HEK293 (cell line): ENCODE results near the gene ZFC3H1.

Experiments
- CTCF ChIA-PET: fragments of 350-600 bp; formaldehyde crosslinking; extraction: SDS; loops from one replicate; lab custom pipeline; 2021; ENCODE audit warnings: antibody characterized with exemption; lab: Yijun Ruan, JAX
- POLR2A ChIA-PET: fragments of 300-600 bp; formaldehyde crosslinking; extraction: SDS; loops from one replicate; lab custom pipeline; 2020; ENCODE audit warnings: antibody characterized with exemption, inconsistent platforms; lab: Yijun Ruan, JAX
- H3K27ac ChIP-seq: fragments of 200-500 bp; sonication (Bioruptor generic); 2 replicates; pipeline ENCODE4 v1.5.1; 2014; ENCODE audit warnings: low read depth, low read length, control low read depth, inconsistent platforms; ENCODE audit errors: extremely low read depth
- H3K36me3 ChIP-seq, 2 experiments: fragments of 200-500 bp in 1 of 2; sonication (Bioruptor generic) in 1 of 2; 1 replicate in 1 of 2; 2 replicates in 1 of 2; pipeline ENCODE4 v1.5.1; 2014 to 2017; ENCODE audit warnings: inconsistent platforms in 2 of 2, low read length in 2 of 2; ENCODE audit not compliant: control insufficient read depth in 2 of 2, insufficient read depth in 1 of 2
- H3K4me1 ChIP-seq: fragments of 200-500 bp; sonication (Bioruptor generic); 2 replicates; pipeline ENCODE4 v1.5.1; 2014; ENCODE audit warnings: mild to moderate bottlenecking, low read length, inconsistent platforms; ENCODE audit not compliant: control insufficient read depth, insufficient read depth
- H3K4me3 ChIP-seq: 2 replicates; pipeline ENCODE4 v1.5.1; 2011; ENCODE audit warnings: low read depth, mild to moderate bottlenecking, control low read depth, low read length, moderate library complexity
- H3K9me3 ChIP-seq: fragments of 200-500 bp; sonication (Bioruptor generic); 2 replicates; pipeline ENCODE4 v1.5.1; 2014; ENCODE audit warnings: low read depth, low read length, inconsistent platforms; ENCODE audit not compliant: control insufficient read depth, insufficient read depth
- GLI4 ChIP-seq: fragments of 450-650 bp; formaldehyde crosslinking; IDR thresholded peaks from 2 replicates; pipeline ENCODE4 v1.5.1; 2016; ENCODE audit warnings: missing biosample characterization, missing genetic modification characterization
- HOXD13 ChIP-seq: sonication (generic); formaldehyde crosslinking; IDR thresholded peaks from 2 replicates; pipeline ENCODE4 v1.8.0; 2022; ENCODE audit warnings: missing genetic modification reagents, borderline replicate concordance
- MZF1 ChIP-seq: fragments of 450-650 bp; formaldehyde crosslinking; IDR thresholded peaks from 2 replicates; pipeline ENCODE4 v1.5.1; 2017; ENCODE audit warnings: missing biosample characterization, missing genetic modification characterization, borderline replicate concordance
- PRDM1 ChIP-seq: fragments of 450-650 bp; formaldehyde crosslinking; IDR thresholded peaks from 2 replicates; pipeline ENCODE4; 2016; ENCODE audit warnings: missing biosample characterization, missing genetic modification characterization
- TRIM28 ChIP-seq: IDR thresholded peaks from 2 replicates; pipeline ENCODE4 v1.6.1; 2011; ENCODE audit warnings: low read length, control low read depth, borderline replicate concordance
- YY1 ChIP-seq: fragments of 450-650 bp; formaldehyde crosslinking; IDR thresholded peaks from 2 replicates; pipeline ENCODE4 v1.5.1; 2018; ENCODE audit warnings: missing biosample characterization, missing genetic modification characterization
- ZBTB17 ChIP-seq: fragments of 450-650 bp; formaldehyde crosslinking; IDR thresholded peaks from 2 replicates; pipeline ENCODE4 v1.5.1; 2016; ENCODE audit warnings: missing biosample characterization, missing genetic modification characterization
- ZBTB20 ChIP-seq: fragments of 450-650 bp; formaldehyde crosslinking; IDR thresholded peaks from 2 replicates; pipeline ENCODE4 v1.5.1; 2016; ENCODE audit warnings: missing biosample characterization, missing genetic modification characterization
- ZFP41 ChIP-seq: fragments of 450-650 bp; formaldehyde crosslinking; IDR thresholded peaks from 2 replicates; pipeline ENCODE4 v1.5.1; 2016; ENCODE audit warnings: missing biosample characterization, missing genetic modification characterization, borderline replicate concordance
- ZNF155 ChIP-seq: fragments of 450-650 bp; formaldehyde crosslinking; IDR thresholded peaks from 2 replicates; pipeline ENCODE4 v1.5.1; 2016; ENCODE audit warnings: missing biosample characterization, missing genetic modification characterization
- ZNF16 ChIP-seq: fragments of 450-650 bp; formaldehyde crosslinking; IDR thresholded peaks from 2 replicates; pipeline ENCODE4 v1.5.1; 2016; ENCODE audit warnings: low read depth, missing biosample characterization, missing genetic modification characterization
- ZNF24 ChIP-seq: fragments of 450-650 bp; formaldehyde crosslinking; IDR thresholded peaks from 2 replicates; pipeline ENCODE4 v1.5.1; 2016; ENCODE audit warnings: missing biosample characterization, missing genetic modification characterization
- ZNF544 ChIP-seq: fragments of 450-650 bp; formaldehyde crosslinking; IDR thresholded peaks from 2 replicates; pipeline ENCODE4 v1.5.0; 2017; ENCODE audit warnings: missing biosample characterization, missing genetic modification characterization
- ZNF596 ChIP-seq: fragments of 450-650 bp; IDR thresholded peaks from 2 replicates; pipeline ENCODE4 v1.5.0; 2018; ENCODE audit warnings: missing biosample characterization, mild to moderate bottlenecking, missing genetic modification characterization, moderate library complexity
- ZNF664 ChIP-seq: fragments of 450-650 bp; formaldehyde crosslinking; IDR thresholded peaks from 2 replicates; pipeline ENCODE4 v1.5.1; 2016; ENCODE audit warnings: missing biosample characterization, missing genetic modification characterization
- ZXDB ChIP-seq: fragments of 450-650 bp; formaldehyde crosslinking; IDR thresholded peaks from 2 replicates; pipeline ENCODE4 v1.5.1; 2016; ENCODE audit warnings: missing biosample characterization, missing genetic modification characterization
- TF ChIP-seq, protein P1 (sequence below): fragments of 450-650 bp; formaldehyde crosslinking; IDR thresholded peaks from 2 replicates; pipeline ENCODE4 v1.5.1; 2016; ENCODE audit warnings: missing biosample characterization, missing genetic modification characterization, borderline replicate concordance
- TF ChIP-seq, protein P2 (sequence below): fragments of 450-650 bp; formaldehyde crosslinking; IDR thresholded peaks from 2 replicates; pipeline ENCODE4 v1.5.1; 2016; ENCODE audit warnings: missing biosample characterization, missing genetic modification characterization, borderline replicate concordance
- TF ChIP-seq, protein P3 (sequence below): fragments of 450-650 bp; formaldehyde crosslinking; IDR thresholded peaks from 2 replicates; pipeline ENCODE4 v1.5.1; 2016; ENCODE audit warnings: missing biosample characterization, missing genetic modification characterization
- TF ChIP-seq, protein P4 (sequence below): fragments of 450-650 bp; formaldehyde crosslinking; IDR thresholded peaks from 2 replicates; pipeline ENCODE4 v1.5.1; 2017; ENCODE audit warnings: missing biosample characterization, missing genetic modification characterization
- TF ChIP-seq, protein P5 (sequence below): fragments of 450-650 bp; formaldehyde crosslinking; IDR thresholded peaks from 2 replicates; pipeline ENCODE4 v1.5.1; 2016; ENCODE audit warnings: missing biosample characterization, missing genetic modification characterization
- TF ChIP-seq, protein P6 (sequence below): fragments of 450-650 bp; formaldehyde crosslinking; IDR thresholded peaks from 2 replicates; pipeline ENCODE4 v1.5.1; 2016; ENCODE audit warnings: missing biosample characterization, missing genetic modification characterization

The ZFC3H1 gene

GRCh38 chr12:71645268-71645667 is 18.4 kb downstream of the ZFC3H1 start (continued):
- TF ChIP-seq, protein P1, sequence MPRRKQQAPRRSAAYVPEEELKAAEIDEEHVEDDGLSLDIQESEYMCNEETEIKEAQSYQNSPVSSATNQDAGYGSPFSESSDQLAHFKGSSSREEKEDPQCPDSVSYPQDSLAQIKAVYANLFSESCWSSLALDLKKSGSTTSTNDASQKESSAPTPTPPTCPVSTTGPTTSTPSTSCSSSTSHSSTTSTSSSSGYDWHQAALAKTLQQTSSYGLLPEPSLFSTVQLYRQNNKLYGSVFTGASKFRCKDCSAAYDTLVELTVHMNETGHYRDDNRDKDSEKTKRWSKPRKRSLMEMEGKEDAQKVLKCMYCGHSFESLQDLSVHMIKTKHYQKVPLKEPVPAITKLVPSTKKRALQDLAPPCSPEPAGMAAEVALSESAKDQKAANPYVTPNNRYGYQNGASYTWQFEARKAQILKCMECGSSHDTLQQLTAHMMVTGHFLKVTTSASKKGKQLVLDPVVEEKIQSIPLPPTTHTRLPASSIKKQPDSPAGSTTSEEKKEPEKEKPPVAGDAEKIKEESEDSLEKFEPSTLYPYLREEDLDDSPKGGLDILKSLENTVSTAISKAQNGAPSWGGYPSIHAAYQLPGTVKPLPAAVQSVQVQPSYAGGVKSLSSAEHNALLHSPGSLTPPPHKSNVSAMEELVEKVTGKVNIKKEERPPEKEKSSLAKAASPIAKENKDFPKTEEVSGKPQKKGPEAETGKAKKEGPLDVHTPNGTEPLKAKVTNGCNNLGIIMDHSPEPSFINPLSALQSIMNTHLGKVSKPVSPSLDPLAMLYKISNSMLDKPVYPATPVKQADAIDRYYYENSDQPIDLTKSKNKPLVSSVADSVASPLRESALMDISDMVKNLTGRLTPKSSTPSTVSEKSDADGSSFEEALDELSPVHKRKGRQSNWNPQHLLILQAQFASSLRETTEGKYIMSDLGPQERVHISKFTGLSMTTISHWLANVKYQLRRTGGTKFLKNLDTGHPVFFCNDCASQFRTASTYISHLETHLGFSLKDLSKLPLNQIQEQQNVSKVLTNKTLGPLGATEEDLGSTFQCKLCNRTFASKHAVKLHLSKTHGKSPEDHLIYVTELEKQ (tag by site-specific recombination): no peak
- TF ChIP-seq MZF1 (tag by site-specific recombination) (no peak), ZXDB (tag by site-specific recombination) (no peak), ZNF16 (no peak), HOXD13 (CRISPR knock-in tag) (no peak)
- TF ChIP-seq, all 188 proteins: peak for 0

DNA sequence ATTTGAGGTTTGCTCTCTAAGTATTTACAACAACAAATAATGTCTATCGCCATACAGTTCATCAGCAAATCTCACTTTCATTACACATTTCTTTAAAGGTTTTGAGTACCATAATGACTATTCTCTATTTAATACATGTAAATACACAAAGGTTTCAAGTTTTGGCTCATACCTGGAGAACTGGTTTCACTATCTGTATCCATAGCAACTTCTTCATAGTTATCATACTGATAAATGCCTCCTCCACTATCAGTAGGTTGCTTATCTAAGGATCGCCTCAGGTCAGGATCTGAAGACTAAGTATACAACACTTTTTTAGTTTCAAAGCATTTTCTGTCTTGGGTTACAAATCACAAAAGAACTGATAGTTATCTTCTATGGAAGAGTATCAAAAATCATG is 21.4 kb downstream of the ZFC3H1 start:
- Histone ChIP-seq H3K36me3 (peaks cover 56 to 79% of the 10 kb centered on the region in 2 experiments), H3K4me1 (no peaks in the 10 kb centered on the region)
- CTCF ChIA-PET: interaction anchor here (0.5 to 1.1 kb wide), 2 partner anchors 94 to 105 kb away, joined by 3 to 6 read pairs; no protein-coding TSS in a partner anchor
- TF ChIP-seq GLI4 (tag by site-specific recombination) (no peak), ZBTB20 (no peak), ZNF544 (no peak), YY1 (tag by site-specific recombination) (no peak), ZBTB17 (no peak), ZNF596 (no peak), ZNF24 (tag by site-specific recombination) (no peak), ZNF155 (tag by site-specific recombination) (no peak), ZNF664 (tag by site-specific recombination) (no peak), TRIM28 (no peak), PRDM1 (no peak), ZFP41 (no peak)
- TF ChIP-seq, protein P2, sequence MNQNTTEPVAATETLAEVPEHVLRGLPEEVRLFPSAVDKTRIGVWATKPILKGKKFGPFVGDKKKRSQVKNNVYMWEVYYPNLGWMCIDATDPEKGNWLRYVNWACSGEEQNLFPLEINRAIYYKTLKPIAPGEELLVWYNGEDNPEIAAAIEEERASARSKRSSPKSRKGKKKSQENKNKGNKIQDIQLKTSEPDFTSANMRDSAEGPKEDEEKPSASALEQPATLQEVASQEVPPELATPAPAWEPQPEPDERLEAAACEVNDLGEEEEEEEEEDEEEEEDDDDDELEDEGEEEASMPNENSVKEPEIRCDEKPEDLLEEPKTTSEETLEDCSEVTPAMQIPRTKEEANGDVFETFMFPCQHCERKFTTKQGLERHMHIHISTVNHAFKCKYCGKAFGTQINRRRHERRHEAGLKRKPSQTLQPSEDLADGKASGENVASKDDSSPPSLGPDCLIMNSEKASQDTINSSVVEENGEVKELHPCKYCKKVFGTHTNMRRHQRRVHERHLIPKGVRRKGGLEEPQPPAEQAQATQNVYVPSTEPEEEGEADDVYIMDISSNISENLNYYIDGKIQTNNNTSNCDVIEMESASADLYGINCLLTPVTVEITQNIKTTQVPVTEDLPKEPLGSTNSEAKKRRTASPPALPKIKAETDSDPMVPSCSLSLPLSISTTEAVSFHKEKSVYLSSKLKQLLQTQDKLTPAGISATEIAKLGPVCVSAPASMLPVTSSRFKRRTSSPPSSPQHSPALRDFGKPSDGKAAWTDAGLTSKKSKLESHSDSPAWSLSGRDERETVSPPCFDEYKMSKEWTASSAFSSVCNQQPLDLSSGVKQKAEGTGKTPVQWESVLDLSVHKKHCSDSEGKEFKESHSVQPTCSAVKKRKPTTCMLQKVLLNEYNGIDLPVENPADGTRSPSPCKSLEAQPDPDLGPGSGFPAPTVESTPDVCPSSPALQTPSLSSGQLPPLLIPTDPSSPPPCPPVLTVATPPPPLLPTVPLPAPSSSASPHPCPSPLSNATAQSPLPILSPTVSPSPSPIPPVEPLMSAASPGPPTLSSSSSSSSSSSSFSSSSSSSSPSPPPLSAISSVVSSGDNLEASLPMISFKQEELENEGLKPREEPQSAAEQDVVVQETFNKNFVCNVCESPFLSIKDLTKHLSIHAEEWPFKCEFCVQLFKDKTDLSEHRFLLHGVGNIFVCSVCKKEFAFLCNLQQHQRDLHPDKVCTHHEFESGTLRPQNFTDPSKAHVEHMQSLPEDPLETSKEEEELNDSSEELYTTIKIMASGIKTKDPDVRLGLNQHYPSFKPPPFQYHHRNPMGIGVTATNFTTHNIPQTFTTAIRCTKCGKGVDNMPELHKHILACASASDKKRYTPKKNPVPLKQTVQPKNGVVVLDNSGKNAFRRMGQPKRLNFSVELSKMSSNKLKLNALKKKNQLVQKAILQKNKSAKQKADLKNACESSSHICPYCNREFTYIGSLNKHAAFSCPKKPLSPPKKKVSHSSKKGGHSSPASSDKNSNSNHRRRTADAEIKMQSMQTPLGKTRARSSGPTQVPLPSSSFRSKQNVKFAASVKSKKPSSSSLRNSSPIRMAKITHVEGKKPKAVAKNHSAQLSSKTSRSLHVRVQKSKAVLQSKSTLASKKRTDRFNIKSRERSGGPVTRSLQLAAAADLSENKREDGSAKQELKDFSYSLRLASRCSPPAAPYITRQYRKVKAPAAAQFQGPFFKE: no peak
- TF ChIP-seq, protein P3, sequence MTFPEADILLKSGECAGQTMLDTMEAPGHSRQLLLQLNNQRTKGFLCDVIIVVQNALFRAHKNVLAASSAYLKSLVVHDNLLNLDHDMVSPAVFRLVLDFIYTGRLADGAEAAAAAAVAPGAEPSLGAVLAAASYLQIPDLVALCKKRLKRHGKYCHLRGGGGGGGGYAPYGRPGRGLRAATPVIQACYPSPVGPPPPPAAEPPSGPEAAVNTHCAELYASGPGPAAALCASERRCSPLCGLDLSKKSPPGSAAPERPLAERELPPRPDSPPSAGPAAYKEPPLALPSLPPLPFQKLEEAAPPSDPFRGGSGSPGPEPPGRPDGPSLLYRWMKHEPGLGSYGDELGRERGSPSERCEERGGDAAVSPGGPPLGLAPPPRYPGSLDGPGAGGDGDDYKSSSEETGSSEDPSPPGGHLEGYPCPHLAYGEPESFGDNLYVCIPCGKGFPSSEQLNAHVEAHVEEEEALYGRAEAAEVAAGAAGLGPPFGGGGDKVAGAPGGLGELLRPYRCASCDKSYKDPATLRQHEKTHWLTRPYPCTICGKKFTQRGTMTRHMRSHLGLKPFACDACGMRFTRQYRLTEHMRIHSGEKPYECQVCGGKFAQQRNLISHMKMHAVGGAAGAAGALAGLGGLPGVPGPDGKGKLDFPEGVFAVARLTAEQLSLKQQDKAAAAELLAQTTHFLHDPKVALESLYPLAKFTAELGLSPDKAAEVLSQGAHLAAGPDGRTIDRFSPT: no peak
- TF ChIP-seq, protein P4, sequence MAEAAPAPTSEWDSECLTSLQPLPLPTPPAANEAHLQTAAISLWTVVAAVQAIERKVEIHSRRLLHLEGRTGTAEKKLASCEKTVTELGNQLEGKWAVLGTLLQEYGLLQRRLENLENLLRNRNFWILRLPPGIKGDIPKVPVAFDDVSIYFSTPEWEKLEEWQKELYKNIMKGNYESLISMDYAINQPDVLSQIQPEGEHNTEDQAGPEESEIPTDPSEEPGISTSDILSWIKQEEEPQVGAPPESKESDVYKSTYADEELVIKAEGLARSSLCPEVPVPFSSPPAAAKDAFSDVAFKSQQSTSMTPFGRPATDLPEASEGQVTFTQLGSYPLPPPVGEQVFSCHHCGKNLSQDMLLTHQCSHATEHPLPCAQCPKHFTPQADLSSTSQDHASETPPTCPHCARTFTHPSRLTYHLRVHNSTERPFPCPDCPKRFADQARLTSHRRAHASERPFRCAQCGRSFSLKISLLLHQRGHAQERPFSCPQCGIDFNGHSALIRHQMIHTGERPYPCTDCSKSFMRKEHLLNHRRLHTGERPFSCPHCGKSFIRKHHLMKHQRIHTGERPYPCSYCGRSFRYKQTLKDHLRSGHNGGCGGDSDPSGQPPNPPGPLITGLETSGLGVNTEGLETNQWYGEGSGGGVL (tag by site-specific recombination): no peak
- TF ChIP-seq, protein P5, sequence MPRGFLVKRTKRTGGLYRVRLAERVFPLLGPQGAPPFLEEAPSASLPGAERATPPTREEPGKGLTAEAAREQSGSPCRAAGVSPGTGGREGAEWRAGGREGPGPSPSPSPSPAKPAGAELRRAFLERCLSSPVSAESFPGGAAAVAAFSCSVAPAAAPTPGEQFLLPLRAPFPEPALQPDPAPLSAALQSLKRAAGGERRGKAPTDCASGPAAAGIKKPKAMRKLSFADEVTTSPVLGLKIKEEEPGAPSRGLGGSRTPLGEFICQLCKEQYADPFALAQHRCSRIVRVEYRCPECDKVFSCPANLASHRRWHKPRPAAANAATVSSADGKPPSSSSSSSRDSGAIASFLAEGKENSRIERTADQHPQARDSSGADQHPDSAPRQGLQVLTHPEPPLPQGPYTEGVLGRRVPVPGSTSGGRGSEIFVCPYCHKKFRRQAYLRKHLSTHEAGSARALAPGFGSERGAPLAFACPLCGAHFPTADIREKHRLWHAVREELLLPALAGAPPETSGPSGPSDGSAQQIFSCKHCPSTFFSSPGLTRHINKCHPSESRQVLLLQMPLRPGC (tag by site-specific recombination): no peak
- TF ChIP-seq, protein P6, sequence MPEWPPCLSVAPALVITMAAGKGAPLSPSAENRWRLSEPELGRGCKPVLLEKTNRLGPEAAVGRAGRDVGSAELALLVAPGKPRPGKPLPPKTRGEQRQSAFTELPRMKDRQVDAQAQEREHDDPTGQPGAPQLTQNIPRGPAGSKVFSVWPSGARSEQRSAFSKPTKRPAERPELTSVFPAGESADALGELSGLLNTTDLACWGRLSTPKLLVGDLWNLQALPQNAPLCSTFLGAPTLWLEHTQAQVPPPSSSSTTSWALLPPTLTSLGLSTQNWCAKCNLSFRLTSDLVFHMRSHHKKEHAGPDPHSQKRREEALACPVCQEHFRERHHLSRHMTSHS: no peak

More for the DNA sequence above, 21.4 kb downstream of the ZFC3H1 start:
- H3K4me3 ChIP-seq: no peak overlapping the region
- no peaks in the 10 kb centered on the region for H3K9me3 ChIP-seq
- no peak overlapping the region for H3K27ac ChIP-seq
- POLR2A ChIA-PET: no interaction called here
